ENCODE results near the gene CEP290. TPM values are rescaled to one million over a fixed set of nuclear protein-coding genes. Genes with fewer than 3 reads are reported as not detected.

The CEP290 gene
- total and polyA plus RNA-seq, 2 experiments from 2014 or later: 17.3 to 25.7 TPM

DNA sequence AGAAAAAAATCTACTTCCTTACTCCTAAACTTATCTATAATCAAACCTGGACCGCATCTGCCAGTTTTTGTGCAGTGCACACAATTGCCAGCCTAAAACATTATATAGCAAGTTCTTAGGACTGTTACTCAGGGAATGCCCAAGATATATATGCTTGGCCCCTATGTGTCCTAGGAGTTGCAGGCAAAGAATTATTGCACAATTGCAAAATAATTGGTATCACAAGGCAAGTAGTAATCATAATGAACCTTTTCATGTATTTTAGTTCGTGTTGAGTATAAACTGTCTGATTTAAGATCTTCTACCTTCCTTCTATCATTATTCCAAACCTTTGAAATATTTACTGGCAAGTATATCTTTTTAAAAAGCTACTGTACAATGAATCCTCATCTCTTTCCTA lies 45.7 kb upstream of the CEP290 start:
- no peak for ATAC-seq

More for the DNA sequence above, 45.7 kb upstream of the CEP290 start:
- no peaks in the 10 kb centered on the region for H3K79me2 ChIP-seq (replicated peaks; ENCODE audit: insufficient read depth)
- H3K36me3 Mint-ChIP-seq (ENCODE audit: low read depth): peaks cover 33% of the 10 kb centered on the region
- TF ChIP-seq JUNB (IDR thresholded peaks at IDR 0.05; ENCODE audit: unreplicated experiment): no peak
- TF ChIP-seq EZH2 (IDR thresholded peaks at IDR 0.05; ENCODE audit: low read depth, unreplicated experiment): no peak
- TF ChIP-seq, protein P1, sequence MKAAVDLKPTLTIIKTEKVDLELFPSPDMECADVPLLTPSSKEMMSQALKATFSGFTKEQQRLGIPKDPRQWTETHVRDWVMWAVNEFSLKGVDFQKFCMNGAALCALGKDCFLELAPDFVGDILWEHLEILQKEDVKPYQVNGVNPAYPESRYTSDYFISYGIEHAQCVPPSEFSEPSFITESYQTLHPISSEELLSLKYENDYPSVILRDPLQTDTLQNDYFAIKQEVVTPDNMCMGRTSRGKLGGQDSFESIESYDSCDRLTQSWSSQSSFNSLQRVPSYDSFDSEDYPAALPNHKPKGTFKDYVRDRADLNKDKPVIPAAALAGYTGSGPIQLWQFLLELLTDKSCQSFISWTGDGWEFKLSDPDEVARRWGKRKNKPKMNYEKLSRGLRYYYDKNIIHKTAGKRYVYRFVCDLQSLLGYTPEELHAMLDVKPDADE (IDR thresholded peaks at IDR 0.05): no peak
- TF ChIP-seq, protein P2, sequence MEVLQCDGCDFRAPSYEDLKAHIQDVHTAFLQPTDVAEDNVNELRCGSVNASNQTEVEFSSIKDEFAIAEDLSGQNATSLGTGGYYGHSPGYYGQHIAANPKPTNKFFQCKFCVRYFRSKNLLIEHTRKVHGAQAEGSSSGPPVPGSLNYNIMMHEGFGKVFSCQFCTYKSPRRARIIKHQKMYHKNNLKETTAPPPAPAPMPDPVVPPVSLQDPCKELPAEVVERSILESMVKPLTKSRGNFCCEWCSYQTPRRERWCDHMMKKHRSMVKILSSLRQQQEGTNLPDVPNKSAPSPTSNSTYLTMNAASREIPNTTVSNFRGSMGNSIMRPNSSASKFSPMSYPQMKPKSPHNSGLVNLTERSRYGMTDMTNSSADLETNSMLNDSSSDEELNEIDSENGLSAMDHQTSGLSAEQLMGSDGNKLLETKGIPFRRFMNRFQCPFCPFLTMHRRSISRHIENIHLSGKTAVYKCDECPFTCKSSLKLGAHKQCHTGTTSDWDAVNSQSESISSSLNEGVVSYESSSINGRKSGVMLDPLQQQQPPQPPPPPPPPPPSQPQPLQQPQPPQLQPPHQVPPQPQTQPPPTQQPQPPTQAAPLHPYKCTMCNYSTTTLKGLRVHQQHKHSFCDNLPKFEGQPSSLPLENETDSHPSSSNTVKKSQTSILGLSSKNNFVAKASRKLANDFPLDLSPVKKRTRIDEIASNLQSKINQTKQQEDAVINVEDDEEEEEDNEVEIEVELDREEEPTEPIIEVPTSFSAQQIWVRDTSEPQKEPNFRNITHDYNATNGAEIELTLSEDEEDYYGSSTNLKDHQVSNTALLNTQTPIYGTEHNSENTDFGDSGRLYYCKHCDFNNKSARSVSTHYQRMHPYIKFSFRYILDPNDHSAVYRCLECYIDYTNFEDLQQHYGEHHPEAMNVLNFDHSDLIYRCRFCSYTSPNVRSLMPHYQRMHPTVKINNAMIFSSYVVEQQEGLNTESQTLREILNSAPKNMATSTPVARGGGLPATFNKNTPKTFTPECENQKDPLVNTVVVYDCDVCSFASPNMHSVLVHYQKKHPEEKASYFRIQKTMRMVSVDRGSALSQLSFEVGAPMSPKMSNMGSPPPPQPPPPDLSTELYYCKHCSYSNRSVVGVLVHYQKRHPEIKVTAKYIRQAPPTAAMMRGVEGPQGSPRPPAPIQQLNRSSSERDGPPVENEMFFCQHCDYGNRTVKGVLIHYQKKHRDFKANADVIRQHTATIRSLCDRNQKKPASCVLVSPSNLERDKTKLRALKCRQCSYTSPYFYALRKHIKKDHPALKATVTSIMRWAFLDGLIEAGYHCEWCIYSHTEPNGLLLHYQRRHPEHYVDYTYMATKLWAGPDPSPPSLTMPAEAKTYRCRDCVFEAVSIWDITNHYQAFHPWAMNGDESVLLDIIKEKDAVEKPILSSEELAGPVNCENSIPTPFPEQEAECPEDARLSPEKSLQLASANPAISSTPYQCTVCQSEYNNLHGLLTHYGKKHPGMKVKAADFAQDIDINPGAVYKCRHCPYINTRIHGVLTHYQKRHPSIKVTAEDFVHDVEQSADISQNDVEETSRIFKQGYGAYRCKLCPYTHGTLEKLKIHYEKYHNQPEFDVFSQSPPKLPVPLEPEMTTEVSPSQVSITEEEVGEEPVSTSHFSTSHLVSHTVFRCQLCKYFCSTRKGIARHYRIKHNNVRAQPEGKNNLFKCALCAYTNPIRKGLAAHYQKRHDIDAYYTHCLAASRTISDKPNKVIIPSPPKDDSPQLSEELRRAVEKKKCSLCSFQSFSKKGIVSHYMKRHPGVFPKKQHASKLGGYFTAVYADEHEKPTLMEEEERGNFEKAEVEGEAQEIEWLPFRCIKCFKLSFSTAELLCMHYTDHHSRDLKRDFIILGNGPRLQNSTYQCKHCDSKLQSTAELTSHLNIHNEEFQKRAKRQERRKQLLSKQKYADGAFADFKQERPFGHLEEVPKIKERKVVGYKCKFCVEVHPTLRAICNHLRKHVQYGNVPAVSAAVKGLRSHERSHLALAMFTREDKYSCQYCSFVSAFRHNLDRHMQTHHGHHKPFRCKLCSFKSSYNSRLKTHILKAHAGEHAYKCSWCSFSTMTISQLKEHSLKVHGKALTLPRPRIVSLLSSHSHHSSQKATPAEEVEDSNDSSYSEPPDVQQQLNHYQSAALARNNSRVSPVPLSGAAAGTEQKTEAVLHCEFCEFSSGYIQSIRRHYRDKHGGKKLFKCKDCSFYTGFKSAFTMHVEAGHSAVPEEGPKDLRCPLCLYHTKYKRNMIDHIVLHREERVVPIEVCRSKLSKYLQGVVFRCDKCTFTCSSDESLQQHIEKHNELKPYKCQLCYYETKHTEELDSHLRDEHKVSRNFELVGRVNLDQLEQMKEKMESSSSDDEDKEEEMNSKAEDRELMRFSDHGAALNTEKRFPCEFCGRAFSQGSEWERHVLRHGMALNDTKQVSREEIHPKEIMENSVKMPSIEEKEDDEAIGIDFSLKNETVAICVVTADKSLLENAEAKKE (CRISPR knock-in tag; IDR thresholded peaks at IDR 0.05): no peak
- TF ChIP-seq CREB1 (CRISPR knock-in tag; IDR thresholded peaks at IDR 0.05; ENCODE audit: low read depth): no peak
- no peak for TF ChIP-seq STAT1 (IDR thresholded peaks at IDR 0.05; ENCODE audit: unreplicated experiment)
- TF ChIP-seq EZH2phosphoT487 (IDR thresholded peaks at IDR 0.05; ENCODE audit: unreplicated experiment): no peak
- no peaks in the 10 kb centered on the region for H3K9me2 ChIP-seq (ENCODE audit: insufficient read depth)
- H3K4me3 Mint-ChIP-seq: no peak overlapping the region
- H2AFZ ChIP-seq: no peak overlapping the region
- H3K4me1 Mint-ChIP-seq: peaks cover 3% of the 10 kb centered on the region; the same call in 1 of the 3 replicates
- H3K9me3 Mint-ChIP-seq: 0 out of 3 replicates have a peak, but pooled peaks cover 3% of the 10 kb centered on the region
- H3K27me3 Mint-ChIP-seq (ENCODE audit: insufficient read depth, low read depth, poor library complexity): no peaks in the 10 kb centered on the region
- no peak overlapping the region for H3K4me2 ChIP-seq
- DNase-seq (ENCODE audit: low spot score): no peak
- H4K20me1 ChIP-seq (replicated peaks; ENCODE audit: insufficient read depth): no peaks in the 10 kb centered on the region
- H3K27ac Mint-ChIP-seq: no peak overlapping the region
- no peak overlapping the region for H3K4me3 ChIP-seq
- no peaks in the 10 kb centered on the region for H3K4me1 ChIP-seq (ENCODE audit: insufficient read depth)
- H3K27ac ChIP-seq (ENCODE audit: low read depth): no peak overlapping the region
- peaks cover 5% of the 10 kb centered on the region; the same call in 1 of the 2 replicates for H3K36me3 ChIP-seq (ENCODE audit: insufficient read depth)
- H3K27me3 ChIP-seq (ENCODE audit: insufficient read depth): no peaks in the 10 kb centered on the region
- no peaks in the 10 kb centered on the region for H3F3A ChIP-seq (replicated peaks; ENCODE audit: low read depth)

Data from GM23338 (cell line).